NCI-H748 (cell line): ENCODE results near the gene EXOG.

ENCODE experiments used
- DNase-seq: peaks from one replicate; lab custom pipeline; 2025; ENCODE audit not compliant: unreplicated experiment; lab: John Stamatoyannopoulos, UW

EXOG gene, protein sequence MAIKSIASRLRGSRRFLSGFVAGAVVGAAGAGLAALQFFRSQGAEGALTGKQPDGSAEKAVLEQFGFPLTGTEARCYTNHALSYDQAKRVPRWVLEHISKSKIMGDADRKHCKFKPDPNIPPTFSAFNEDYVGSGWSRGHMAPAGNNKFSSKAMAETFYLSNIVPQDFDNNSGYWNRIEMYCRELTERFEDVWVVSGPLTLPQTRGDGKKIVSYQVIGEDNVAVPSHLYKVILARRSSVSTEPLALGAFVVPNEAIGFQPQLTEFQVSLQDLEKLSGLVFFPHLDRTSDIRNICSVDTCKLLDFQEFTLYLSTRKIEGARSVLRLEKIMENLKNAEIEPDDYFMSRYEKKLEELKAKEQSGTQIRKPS

DNA sequence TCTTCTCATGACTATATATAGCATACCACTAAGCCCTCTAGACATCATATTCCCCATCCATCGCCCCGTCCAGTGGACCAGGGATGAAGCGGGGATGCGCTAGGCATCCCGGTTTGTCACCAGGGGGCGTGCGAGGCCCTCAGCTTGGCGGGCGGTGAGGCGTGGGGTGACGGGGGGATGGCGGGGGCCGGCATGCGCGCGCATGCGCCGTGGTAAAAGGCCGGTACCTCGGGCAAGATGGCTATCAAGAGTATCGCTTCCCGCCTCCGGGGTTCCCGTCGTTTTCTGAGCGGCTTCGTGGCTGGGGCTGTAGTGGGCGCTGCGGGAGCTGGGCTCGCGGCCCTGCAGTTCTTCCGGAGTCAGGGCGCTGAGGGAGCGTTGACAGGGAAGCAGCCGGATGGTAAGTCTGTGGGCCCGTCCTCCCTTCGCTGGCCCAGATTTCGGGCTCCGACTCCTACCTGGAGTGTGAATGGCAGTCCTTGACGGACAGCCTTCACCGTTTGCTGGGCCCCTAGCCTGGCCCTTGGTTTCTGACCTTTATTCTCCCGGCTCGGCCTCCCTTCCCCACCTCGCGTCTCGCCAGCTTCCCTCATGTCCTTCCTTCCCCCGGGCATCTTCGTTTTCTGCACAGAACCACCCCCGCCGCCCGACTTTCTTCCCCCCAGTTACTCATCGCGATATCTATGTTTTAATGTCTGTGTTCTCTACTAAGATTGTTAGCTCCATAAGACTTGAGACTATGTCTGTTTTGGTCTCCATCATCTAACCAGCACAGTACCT is at the start of gene EXOG:
Gene EXOG, plus strand, starts transcription at position 210 of the 780 bp plus-strand sequence. Its CDS starts 28 bp downstream, at position 238.
- peak; percentile 88 for DNase-seq

DNA sequence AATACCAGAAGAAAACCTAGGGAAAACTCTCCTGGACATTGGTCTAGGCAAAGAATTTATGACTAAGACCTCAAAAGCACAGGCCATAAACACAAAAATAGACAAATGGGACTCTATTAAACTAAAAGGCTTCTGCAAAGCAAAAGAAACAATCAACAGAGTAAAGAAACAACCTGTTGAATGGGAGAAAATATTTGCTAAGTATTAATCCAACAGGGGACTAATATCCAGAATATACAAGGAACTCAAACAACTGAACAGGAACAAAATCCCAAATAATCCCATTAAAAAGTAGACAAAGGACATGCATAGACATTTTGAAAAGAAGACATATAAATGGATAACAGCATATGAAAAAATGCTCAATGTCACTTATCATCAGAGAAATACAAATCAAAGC is 49.3 kb upstream of the EXOG start:
- no peak for DNase-seq

DNA sequence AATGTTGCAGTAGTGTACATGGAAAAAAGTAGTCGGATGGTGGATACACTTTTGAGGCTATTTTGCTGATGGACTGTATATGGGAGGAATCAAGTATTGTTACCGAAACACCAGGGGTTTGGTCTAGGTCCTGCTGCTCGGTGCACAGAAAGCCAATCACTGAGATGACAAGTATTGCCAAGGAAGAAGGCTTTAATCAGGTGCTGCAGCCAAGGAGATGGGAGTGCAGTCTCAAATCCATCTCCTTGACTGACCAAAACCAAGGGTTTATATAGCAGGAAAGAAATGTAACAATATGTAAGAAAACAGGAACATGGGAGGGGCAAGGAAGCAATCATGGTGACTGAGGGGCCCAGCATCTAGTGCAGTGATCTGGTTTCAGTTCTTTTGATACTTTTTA is 45.3 kb upstream of the EXOG start:
- no peak for DNase-seq

DNA sequence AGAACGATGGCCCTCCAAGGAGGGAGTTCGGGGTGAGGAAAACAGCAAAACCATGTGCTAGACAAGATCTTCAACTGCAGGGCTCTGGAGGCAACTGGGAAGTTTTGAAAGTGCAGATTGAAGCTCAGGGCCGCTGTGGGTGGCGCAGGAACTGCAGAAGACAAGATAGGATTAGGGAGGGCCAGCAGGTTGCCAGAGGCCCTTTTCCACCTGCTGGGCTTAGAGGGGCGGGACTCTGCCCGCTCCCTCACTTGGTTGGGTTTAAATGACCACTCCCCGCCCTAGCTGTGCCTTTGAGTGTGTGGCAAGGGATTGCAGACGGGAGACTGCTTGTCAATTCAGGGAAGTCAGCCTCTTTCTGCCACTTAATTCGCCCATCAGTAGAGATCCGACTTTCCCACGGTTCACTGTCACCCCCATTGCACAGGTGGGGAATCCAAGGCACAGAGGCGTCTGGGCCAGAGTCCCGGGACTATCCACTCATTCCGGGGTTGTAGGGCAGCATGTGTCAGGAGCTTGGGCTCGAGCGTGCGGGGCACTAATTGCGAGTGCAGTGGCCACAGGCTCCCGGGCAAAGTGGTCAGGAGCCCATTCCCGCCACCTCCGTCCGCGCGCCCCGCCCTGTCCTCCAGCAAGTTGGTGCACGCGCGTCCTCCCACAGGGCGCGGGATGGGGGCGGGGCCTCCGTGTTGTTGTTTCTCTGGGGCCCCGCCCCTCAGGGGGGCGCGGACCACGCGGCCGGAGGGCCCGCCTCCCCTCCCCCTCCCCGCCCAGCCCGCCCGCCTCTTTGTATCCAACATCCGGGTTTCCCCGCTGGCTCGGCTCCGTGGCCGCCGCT is 42.8 kb upstream of the EXOG start, which contains the start of gene ACVR2B:
Gene ACVR2B, plus strand, starts transcription at position 816 of the 838 bp plus-strand sequence. CDS start 433 bp downstream, outside the sequence.
- peak; percentile 84 for DNase-seq

DNA sequence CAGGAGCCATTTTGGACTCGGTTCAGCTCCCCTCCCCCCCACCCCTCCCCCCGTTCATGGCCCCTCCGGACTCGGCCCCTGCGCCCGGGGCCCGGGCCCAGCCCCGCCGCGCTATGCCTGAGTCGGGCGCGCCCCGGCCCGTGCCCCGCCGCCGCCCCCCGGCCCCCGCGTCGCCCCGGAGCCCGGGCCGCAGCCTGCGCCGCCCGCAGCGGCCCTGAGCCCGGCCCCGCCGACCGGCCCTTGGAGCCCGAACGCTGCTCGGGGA is 42.3 kb upstream of the EXOG start:
- DNase-seq = no peak

DNA sequence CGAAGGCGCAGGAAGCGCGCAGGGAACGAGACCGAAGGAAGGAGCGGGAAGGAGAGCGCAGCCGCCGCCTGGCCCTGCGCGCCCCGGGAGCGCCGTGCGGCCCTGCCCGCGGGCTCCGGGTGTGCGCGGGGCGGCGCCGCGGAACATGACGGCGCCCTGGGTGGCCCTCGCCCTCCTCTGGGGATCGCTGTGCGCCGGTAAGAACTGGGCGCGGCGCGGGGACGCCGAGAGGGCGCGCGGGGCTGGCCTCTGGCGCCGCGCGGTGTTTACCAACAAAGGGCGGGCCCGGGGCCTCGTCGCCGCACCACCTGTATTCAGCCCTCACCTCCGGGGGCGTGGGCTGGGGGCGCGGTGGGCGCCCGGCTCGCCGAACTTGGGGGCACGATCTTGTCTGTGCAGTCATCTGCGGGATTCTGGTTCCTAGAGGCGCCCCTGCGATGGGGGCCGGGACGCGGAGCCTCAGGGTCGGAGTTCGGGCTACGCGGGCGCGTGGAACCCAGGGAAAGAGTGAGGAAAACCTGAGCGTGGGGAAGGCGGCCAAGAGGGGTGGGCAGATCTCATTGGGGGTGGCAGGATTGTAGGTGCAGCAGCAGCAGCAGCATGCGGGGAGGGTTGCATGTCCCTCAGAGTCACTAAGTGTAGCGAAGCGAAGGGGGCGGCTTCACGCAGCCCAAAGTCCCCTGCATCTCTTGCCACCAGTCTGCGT is 41.8 kb upstream of the EXOG start:
- peak; percentile 57 for DNase-seq

DNA sequence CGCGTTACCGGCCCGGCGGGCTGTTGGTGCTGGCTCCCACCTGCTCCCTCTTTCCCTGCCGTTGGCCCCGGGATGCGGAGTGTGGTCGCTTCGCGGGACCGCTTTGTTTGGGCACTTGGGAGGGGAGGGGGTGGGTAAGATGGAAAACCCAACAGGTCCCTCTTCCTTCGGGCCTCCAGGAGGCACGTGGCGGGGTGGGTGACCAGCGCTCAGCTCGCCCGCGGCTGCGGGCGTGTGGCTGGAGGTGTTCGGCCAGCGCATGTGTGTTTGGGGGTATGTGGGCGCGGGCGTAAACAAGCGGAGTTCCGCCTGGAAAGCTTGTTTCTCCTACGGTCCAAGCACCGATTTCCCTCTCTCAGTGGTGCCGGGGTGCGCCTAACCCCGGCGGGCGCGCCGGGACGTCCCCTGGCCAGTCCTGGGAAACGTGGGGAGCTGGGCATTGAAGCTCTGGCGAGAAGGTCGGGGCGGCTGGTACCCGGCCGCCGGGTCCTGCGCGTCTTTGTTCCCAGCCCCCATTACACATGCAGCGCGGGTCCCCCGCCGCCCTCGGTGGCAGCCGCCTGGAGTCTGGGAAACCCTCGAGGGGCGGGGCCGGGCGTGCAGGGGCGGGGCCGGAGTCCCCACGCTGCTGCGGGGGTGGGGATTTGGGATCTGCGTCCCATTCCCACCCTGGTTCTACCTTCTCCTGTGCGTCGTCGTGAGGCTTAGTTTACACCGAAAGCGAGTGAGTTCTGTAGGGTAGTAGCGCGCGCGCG is 41.1 kb upstream of the EXOG start:
- peak; percentile 90 for DNase-seq

DNA sequence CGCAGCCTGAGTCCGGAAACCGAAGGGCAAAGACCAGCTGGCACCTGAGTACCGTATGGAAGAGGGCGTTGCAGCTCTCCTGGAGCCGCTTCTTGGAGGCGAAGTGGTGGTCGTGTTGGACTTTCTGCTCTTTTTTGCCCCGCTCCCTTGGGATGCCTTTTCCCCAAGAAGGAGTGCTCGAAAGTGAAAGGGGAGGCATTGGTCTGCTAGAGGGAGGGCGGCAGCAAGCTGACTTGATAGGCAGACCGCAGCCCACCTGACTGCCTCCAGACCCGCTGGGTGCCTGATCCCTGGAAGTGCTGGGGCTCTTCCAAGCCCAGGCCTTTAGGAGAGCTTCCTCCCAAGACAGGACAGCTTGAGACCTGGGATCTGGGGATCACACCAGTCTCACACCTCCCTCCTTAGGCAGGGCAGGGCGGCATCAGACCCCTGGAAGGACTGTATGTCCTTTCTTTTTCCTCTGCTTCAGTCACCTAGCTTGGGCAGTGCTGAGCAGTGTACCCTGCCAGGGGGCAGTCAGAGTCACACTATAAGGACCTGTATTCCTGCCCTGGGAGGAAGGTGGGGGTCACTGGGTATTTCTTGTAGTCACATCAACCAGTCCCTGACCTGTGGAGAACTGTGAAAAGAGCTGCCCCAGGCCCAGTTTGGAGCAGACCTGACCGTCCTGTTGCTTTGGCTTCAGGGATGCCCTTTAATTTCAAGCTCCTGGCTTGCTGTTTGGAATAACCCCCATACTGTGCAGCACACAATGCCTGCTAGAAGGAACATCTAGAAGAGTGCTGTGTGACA is 40.3 kb upstream of the EXOG start:
- DNase-seq = no peak

DNA sequence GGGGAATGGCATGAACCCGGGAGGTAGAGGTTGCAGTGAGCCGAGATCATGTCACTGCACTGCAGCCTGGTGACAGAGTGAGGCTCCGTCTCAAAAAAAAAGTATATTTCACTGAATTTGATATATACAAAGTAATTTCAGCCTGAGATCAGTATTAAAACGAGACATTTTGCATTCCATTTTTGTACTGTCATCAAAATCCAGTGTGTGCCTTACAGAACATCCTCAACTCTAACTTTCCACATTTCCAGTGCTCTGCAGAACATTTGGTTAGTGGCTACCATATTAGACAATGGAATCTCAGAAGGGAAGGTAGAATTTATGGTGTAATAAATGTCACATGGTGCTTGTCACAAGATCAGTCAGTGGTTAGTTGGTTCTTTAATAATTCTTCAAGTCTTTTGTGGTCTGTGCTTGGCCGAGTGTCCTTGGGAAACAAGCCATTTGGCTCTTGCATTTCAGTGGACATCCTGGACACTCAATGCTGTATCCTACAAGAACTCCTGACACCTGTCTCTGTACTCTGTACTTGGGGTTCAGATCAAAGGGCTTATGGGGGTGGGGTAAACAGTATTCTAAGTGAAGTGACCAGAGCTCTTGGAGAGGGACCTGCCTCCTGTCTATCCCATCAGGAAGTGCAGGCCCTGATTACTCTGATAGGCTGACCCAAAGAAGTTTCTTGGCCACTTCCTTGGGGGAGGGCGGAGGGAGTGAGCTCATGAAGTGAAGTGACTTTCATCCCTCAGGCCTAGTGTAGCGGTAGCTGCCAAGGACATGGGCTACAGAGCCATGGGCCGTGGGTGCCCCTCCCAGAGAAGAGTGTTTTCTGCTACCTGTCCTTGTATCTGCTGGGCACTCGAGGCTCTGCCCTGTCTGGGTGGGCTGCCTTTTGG is 38.8 kb upstream of the EXOG start:
- no peak for DNase-seq

DNA sequence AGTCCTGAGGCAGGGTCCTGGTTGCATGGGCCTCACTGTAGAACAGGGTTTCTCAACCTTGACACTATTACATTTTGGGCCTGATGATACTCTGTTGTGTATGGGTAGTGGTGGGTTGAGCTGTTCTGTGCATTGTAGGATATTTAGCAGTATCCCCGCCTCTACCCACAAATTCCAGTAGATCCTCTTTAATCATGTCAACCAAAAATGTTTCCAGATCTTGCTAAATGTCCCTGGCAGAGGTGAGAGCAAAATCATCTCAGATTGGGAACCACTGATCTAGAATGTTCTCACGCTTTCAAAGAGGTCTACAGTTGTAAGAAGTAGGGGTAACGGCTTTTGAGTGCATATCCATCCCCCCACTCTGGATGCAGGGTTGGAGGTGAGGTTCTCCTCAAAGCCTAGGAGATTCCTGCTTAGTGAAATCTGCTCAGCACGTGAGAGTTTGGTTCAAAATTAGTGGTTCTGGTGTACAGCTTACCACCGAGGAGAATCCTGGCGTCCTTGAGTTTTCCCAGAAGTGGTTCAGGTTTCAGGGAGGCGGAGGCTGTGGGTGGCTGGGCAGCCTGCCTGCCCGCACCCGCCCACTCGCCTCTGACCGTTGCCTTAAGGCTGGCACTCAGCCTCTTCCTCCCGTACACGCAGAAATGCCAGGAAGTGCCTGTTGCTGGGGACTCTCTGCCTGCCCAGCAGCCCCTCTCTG is 37.2 kb upstream of the EXOG start:
- no peak for DNase-seq

DNA sequence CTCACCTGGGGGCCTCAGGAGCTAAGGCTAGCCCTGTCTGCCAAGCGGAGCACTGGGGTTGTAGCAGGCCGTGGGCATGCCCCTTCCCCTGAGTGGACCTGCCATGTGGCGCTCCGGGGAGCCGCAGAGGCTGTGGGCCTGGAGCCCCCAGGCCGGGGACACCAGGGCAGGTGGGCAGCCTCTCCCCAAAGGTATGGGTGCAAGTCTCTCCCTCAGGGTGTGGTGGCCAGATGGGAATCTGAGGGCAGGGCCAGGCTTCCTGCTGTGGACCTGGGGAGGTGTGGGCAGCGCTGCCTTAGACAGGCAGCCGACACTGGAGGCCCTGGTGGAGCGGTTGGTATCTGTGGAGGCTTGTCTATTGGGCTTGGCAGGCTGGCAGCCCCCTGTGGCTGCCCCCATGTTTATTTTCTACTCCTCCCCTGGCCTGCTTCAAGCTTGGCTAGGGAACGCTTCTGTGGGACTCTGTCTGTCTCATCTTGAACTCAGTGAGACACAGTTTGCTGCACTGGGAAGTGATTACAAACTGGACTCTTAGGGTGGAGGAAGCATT is 36.6 kb upstream of the EXOG start:
- no peak for DNase-seq

DNA sequence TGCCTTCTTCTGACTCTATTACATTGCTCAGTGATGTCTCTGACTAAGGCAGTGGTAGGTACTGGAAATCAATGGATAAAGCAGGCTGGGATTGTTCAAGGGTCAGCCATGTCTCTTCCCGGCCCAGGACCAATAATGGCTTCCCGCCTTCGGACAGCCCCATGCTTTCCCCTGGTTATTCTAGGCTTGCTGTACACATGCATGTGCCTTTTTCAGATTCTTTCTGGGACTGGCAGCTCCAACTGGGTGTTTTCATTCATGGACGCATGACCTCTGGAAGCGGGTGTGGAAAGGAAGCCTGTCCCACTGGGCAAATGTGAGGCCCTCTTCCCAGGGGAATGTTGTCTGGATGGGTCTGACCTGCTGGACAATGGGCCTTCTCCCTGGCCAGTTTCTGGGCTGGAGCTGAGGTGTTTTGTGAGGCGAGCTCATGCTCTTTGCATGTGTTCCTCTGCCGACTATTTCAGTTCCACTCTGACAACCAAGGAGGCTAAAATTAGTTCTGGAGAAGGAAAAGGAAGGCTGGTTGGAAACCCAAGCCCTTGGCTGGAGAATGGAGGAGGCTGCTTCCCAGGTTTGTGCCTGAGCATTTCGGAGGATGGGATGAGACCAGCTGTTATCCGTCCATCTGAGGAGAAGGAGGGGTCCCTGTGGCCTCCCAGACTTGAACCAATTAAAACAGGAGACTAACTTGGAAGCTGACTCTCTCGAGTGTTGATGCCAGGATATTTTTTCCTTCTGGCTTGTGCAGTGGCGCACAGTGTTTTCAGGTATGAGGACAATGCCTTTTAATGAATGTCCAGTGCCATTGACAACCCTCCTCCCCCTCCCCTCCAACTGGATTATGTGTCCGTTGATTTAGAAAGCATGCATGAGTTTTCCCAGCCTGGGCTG is 35.5 kb upstream of the EXOG start:
- DNase-seq = no peak

DNA sequence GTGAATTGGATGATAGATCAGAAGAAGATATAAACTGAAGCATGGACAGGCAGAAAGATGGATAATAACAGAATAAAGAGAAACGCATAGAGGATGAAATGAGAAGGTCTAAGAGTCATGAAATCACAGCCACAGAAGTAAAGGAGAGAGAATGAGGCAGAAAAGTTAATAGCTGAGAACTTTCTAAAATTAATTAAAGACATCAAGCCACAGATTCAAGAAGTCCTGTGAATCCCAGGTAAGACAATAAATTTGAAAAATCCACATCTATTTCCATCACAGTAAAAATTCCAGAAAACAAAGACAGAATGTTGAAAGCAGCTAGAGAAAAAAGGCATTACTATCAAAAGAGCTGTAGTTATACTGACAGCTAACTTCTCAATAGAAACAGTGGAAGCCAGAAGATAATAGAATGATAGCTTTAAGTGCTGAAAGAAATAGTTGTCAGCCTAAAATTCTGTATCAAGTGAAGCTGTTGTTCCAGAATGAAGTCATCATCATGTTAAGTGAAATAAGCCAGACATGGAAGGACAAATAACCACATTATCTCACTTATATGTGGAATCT is 30.5 kb upstream of the EXOG start:
- DNase-seq = no peak

DNA sequence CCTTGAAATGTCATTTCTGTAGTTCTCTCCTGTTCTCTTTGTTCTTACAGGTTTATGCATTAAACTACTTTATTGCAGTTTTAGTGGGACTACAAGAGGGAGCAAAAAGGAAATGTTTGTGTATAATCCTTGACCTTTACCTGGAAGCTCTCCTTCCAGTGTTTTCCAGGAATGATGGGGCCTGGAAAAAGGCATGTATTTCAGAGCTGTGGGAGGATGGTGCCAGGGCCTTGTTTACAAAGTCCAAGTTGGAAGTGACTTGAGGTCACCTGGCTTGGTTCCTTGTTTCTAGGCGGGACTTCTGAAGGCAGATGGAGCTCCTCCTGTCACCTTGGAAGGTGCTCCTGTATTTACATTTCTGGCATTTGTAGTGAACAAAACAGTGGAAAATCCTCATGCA is 27.4 kb upstream of the EXOG start:
- DNase-seq = no peak

DNA sequence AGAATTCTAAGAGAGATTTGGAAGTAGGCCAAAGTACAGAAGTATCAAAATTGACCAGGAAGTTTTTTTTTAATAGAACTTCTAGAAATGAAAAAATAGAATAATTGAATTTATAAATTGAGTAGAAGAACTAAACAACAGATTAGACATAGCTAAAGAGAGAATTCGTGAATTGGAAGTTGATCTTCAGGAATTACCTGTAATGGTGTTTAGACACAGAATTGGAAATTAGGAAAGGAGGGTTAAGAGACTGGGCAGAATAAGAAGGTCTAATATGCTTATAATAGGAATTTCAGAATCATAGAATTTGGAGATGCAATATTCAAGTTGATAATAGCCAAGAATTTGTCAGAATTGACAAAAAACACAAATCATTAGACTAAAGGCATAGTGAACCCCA is 26.3 kb upstream of the EXOG start:
- DNase-seq = no peak

DNA sequence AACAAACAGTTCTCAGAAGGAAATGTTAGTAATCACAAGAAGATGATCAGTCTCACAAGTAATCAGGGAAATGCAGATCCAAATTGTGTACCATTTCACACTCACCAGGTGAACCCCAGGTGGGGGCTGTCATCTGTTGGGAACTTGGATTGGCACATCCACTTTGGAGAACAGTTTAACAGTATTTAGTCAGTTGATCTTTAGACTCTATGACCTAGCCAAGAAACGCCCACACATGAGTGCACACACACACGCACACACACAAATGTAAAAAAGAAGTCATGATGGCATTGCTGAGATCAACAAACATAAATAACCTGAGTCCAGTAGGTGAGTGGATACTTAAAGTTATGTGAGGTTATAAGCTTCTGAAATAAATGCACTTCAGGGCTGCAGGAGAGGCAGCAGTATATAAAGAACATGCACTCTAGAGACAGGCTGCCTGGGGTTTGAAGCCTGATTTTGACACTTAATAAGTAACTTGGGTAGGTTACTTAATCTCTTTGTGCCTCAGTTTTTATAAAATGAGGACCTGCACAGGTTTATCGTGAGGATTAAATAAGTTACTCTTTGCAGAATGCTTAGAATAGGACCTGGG is 24.8 kb upstream of the EXOG start:
- DNase-seq = no peak
